K562 (cell line): ENCODE measurements around the gene TULP4. TPM values are rescaled to one million over a fixed set of nuclear protein-coding genes. Genes with fewer than 3 reads are reported as not detected.
A peak's percentile ranks its signal among the peaks of the same experiment; 100 is the strongest.

Source experiments
- CBX2 ChIP-seq: fragments of 200-600 bp; sonication (generic); IDR thresholded peaks from one replicate; pipeline ENCODE4 v1.6.1; 2012; ENCODE audit warnings: mild to moderate bottlenecking, low read length, inconsistent platforms; ENCODE audit not compliant: insufficient read depth, poor library complexity, severe bottlenecking
- CTBP1 ChIP-seq: fragments of 450-650 bp; IDR thresholded peaks from 2 replicates; pipeline ENCODE4 v1.6.1; 2016; ENCODE audit warnings: borderline replicate concordance
- CXXC5 ChIP-seq: fragments of 250-450 bp; sonication (Bioruptor Pico); IDR thresholded peaks from 2 replicates; pipeline ENCODE4 v1.8.0; 2022; ENCODE audit warnings: inconsistent platforms, mild to moderate bottlenecking, moderate library complexity
- GTF2A2 ChIP-seq: IDR thresholded peaks from 2 replicates; pipeline ENCODE4 v1.6.1; 2016; ENCODE audit warnings: mild to moderate bottlenecking, missing genetic modification characterization, missing compliant biosample characterization
- HEY1 ChIP-seq: fragments of 250-450 bp; sonication (Bioruptor Pico); IDR thresholded peaks from 2 replicates; pipeline ENCODE4 v1.5.0; 2020; ENCODE audit warnings: mild to moderate bottlenecking, moderate library complexity, borderline replicate concordance
- SMAD4 ChIP-seq: fragments of 250-450 bp; sonication (Bioruptor Pico); conservative IDR thresholded peaks from 2 replicates; pipeline ENCODE4 v1.8.0; 2021; ENCODE audit warnings: inconsistent platforms, mild to moderate bottlenecking, moderate library complexity
- TCFL5 ChIP-seq: fragments of 250-450 bp; sonication (Bioruptor Pico); conservative IDR thresholded peaks from 2 replicates; pipeline ENCODE4 v1.6.1; 2021; ENCODE audit warnings: mild to moderate bottlenecking, moderate library complexity, matching md5 sums
- ZBTB8A ChIP-seq: fragments of 450-650 bp; IDR thresholded peaks from 2 replicates; pipeline ENCODE4 v1.6.1; 2018; ENCODE audit warnings: mild to moderate bottlenecking, moderate library complexity; ENCODE audit not compliant: partially characterized antibody
- polyA plus RNA-seq, 8 experiments: library from polyadenylated mRNA; depleted of rRNA in 4 of 8; stranded (reverse) in 5 of 8; unstranded in 3 of 8; fragments of >200 nt; fragmentation: Nextera tagmentation in 2 of 8; fragmentation: Illumina TruSeq in 1 of 8; extraction: Ambion mirVana in 2 of 8; extraction: Trizol in 1 of 8; gene quantifications; 2 replicates each; pipeline versions ENCODE4 v1.2.1 to v1.2.3, GENCODE V29; 2011 to 2014; ENCODE audit warnings: inconsistent platforms in 1 of 8, missing spikeins in 1 of 8
- total RNA-seq, 7 experiments: library from RNA; depleted of rRNA in 6 of 7; stranded (reverse); fragments of >200 nt in 6 of 7; fragmentation: Illumina TruSeq in 2 of 7; extraction: Trizol in 2 of 7; gene quantifications; 2 replicates each; pipeline versions ENCODE4 v1.2.1 to v1.2.3, GENCODE V29; 2011 to 2021; ENCODE audit warnings: low replicate concordance in 1 of 7
- TF ChIP-seq, protein P1 (sequence below): fragments of 450-650 bp; IDR thresholded peaks from 2 replicates; pipeline ENCODE4 v1.6.1; 2016; ENCODE audit warnings: mild to moderate bottlenecking, moderate library complexity
- TF ChIP-seq, protein P2 (sequence below): fragments of 200-800 bp; sonication (Bioruptor generic); IDR thresholded peaks from 2 replicates; pipeline ENCODE4 v1.6.1; 2017; ENCODE audit warnings: missing genetic modification characterization, missing compliant biosample characterization
- TF ChIP-seq, protein P3 (sequence below): conservative IDR thresholded peaks from 2 replicates; pipeline ENCODE4 v1.6.1; 2011; ENCODE audit warnings: low read depth, mild to moderate bottlenecking, low read length; ENCODE audit not compliant: control insufficient read depth

Gene TULP4
- total and polyA plus RNA-seq, 9 of the 15 experiments (the other 6 are each of a cell fraction or from before 2014, with no cell fraction given) = 1.2 to 50.4 (median 11.0) TPM

DNA sequence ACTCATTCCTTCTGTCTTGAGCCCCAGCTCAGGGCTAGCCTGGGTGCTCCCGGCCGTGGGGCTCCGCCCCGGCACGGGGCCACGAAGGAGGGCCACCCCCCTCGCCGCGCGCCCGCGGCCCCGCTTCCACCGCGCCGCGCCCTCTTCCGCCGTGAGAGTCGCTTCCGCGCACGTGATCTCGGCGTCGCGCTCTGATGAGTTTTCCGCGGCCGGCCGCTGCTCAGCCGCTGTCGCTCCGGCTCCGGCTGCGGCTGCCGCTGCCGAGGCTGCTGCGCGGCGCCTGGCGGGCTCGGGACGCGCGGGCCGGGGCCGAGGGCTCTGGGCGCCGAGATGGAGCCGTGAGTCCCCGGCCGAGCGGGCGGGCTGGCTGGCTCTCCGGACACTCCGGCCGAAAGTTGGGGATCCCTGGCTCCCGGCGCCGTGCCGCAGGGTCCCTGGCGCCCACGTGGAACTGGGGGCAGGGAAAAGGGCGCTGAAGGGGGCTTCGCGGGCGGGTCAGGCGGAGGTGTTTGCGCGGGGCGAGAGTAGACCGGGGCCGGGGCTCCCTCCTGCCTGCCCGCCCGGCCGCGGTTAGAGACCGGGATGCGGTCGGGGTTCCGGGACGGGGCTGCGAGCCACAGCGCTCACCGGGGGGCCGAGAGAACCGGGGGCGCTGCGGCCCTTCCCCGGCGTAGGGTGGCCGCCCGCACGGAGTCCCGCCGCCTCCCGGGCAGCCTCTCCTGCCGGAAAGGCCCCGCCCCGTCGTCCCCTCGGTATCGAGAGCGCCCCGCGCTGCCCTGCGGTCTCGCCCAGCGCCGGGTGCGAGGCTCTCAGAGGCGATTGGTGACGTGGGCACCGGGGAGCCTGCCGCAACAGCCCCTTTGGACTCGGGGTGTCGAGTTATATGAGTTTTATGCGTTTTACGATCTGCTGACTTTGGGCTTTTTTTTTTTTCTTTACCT is 247.9 kb downstream of the TULP4 start, which contains the start of gene TMEM181 (continued):
- TF ChIP-seq, protein P1, sequence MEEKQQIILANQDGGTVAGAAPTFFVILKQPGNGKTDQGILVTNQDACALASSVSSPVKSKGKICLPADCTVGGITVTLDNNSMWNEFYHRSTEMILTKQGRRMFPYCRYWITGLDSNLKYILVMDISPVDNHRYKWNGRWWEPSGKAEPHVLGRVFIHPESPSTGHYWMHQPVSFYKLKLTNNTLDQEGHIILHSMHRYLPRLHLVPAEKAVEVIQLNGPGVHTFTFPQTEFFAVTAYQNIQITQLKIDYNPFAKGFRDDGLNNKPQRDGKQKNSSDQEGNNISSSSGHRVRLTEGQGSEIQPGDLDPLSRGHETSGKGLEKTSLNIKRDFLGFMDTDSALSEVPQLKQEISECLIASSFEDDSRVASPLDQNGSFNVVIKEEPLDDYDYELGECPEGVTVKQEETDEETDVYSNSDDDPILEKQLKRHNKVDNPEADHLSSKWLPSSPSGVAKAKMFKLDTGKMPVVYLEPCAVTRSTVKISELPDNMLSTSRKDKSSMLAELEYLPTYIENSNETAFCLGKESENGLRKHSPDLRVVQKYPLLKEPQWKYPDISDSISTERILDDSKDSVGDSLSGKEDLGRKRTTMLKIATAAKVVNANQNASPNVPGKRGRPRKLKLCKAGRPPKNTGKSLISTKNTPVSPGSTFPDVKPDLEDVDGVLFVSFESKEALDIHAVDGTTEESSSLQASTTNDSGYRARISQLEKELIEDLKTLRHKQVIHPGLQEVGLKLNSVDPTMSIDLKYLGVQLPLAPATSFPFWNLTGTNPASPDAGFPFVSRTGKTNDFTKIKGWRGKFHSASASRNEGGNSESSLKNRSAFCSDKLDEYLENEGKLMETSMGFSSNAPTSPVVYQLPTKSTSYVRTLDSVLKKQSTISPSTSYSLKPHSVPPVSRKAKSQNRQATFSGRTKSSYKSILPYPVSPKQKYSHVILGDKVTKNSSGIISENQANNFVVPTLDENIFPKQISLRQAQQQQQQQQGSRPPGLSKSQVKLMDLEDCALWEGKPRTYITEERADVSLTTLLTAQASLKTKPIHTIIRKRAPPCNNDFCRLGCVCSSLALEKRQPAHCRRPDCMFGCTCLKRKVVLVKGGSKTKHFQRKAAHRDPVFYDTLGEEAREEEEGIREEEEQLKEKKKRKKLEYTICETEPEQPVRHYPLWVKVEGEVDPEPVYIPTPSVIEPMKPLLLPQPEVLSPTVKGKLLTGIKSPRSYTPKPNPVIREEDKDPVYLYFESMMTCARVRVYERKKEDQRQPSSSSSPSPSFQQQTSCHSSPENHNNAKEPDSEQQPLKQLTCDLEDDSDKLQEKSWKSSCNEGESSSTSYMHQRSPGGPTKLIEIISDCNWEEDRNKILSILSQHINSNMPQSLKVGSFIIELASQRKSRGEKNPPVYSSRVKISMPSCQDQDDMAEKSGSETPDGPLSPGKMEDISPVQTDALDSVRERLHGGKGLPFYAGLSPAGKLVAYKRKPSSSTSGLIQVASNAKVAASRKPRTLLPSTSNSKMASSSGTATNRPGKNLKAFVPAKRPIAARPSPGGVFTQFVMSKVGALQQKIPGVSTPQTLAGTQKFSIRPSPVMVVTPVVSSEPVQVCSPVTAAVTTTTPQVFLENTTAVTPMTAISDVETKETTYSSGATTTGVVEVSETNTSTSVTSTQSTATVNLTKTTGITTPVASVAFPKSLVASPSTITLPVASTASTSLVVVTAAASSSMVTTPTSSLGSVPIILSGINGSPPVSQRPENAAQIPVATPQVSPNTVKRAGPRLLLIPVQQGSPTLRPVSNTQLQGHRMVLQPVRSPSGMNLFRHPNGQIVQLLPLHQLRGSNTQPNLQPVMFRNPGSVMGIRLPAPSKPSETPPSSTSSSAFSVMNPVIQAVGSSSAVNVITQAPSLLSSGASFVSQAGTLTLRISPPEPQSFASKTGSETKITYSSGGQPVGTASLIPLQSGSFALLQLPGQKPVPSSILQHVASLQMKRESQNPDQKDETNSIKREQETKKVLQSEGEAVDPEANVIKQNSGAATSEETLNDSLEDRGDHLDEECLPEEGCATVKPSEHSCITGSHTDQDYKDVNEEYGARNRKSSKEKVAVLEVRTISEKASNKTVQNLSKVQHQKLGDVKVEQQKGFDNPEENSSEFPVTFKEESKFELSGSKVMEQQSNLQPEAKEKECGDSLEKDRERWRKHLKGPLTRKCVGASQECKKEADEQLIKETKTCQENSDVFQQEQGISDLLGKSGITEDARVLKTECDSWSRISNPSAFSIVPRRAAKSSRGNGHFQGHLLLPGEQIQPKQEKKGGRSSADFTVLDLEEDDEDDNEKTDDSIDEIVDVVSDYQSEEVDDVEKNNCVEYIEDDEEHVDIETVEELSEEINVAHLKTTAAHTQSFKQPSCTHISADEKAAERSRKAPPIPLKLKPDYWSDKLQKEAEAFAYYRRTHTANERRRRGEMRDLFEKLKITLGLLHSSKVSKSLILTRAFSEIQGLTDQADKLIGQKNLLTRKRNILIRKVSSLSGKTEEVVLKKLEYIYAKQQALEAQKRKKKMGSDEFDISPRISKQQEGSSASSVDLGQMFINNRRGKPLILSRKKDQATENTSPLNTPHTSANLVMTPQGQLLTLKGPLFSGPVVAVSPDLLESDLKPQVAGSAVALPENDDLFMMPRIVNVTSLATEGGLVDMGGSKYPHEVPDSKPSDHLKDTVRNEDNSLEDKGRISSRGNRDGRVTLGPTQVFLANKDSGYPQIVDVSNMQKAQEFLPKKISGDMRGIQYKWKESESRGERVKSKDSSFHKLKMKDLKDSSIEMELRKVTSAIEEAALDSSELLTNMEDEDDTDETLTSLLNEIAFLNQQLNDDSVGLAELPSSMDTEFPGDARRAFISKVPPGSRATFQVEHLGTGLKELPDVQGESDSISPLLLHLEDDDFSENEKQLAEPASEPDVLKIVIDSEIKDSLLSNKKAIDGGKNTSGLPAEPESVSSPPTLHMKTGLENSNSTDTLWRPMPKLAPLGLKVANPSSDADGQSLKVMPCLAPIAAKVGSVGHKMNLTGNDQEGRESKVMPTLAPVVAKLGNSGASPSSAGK = no peak; the same call in 1 of the 2 replicates
- TF ChIP-seq GTF2A2 (tag) = no peak
- no peak for TF ChIP-seq TCFL5 (CRISPR knock-in tag)
- TF ChIP-seq, protein P2, sequence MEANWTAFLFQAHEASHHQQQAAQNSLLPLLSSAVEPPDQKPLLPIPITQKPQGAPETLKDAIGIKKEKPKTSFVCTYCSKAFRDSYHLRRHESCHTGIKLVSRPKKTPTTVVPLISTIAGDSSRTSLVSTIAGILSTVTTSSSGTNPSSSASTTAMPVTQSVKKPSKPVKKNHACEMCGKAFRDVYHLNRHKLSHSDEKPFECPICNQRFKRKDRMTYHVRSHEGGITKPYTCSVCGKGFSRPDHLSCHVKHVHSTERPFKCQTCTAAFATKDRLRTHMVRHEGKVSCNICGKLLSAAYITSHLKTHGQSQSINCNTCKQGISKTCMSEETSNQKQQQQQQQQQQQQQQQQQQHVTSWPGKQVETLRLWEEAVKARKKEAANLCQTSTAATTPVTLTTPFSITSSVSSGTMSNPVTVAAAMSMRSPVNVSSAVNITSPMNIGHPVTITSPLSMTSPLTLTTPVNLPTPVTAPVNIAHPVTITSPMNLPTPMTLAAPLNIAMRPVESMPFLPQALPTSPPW (CRISPR knock-in tag) = peak; percentile 96
- TF ChIP-seq CTBP1 = peak; percentile 97
- TF ChIP-seq HEY1 (CRISPR knock-in tag) = no peak
- TF ChIP-seq ZBTB8A = no peak
- no peak for TF ChIP-seq CBX2
- TF ChIP-seq, protein P3, sequence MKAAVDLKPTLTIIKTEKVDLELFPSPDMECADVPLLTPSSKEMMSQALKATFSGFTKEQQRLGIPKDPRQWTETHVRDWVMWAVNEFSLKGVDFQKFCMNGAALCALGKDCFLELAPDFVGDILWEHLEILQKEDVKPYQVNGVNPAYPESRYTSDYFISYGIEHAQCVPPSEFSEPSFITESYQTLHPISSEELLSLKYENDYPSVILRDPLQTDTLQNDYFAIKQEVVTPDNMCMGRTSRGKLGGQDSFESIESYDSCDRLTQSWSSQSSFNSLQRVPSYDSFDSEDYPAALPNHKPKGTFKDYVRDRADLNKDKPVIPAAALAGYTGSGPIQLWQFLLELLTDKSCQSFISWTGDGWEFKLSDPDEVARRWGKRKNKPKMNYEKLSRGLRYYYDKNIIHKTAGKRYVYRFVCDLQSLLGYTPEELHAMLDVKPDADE = peak; percentile 59; the same call in 1 of the 2 replicates
- peak; percentile 84 for TF ChIP-seq SMAD4 (CRISPR knock-in tag)
- TF ChIP-seq CXXC5 (CRISPR knock-in tag) = peak; percentile 99
